DMS79 treated with DMSO at 0.1 percent for 48 hours (cell line): ENCODE results near the gene ZC3H13.
A peak's percentile ranks its signal among the peaks of the same experiment; 100 is the strongest.

Experiments used
- DNase-seq: peaks from one replicate; lab custom pipeline; 2025; lab: John Stamatoyannopoulos, UW

The ZC3H13 gene

DNA sequence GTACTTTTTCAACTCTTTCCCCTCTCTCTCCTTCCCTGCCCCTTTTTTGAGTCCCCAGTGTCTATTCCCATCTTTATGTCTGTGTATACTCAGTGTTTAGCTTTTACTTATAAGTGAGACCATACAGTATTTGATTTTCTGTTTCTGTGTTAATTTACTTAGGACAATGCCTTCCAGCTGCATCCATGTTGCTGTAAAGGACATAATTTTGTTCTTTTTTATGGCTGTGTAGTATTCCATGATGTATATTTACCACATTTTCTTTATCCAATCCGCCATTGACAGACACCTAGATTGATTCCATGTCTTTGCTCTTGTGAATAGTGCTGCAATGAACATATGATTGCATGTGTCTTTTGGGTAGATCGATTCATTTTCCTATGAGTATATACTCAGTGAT is 10.7 kb upstream of the ZC3H13 start:
- no peak for DNase-seq

DNA sequence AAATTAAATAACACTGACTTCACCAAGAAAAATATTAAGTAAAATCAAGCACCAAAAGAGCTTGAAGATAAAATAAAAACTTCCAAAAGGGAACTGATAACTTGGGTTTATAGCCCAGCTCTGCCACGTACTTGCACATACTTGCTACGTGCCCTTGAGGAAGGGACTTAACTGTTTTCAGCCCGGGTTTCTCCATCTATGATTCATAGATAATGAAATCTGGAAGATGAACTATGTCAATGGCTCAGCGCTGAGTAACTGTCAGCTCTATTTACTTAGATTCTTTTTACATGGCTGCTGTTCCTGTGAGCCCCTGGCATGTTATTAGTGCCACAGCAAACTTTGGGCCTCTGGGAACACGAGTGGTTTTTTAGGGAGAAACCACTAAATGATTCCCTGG is 9.6 kb upstream of the ZC3H13 start:
- DNase-seq, result no peak

DNA sequence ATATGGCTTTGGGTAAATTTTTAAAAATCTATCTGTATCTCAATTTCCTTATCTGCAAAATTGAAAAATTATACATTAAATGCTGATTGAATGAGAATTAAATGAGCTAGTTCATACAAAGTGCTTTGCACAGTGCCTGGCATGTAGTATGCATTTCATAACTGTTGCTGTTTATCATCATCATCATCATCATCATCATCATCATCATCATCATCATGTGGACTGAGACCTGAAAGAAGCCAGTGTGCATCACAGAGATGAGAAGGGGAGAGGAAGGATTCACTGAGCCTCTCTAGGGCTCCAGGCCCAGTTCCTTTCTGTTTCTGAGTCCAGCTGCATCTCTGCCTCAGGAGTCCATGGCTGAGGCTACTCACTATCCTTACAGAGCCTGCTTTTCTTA is 6.9 kb upstream of the ZC3H13 start:
- no peak for DNase-seq

DNA sequence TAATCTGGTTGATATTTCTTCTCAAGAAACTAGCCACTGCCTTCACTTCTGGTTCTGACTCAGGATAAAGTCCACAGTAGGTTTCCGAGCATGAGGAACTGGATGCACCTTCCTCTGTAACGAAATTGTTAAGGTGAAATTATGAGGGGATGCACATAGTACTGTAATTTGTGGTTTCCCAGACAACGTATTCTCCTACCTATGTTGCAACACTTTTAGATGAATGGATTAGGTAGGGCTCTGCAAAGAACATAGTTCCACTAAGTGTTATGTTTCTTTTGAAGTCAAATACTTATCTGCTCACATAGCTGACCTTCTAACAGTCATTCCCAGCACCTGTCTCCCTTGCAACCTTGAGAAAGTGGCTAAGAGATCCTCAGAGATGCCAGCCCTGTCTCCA is 5.7 kb upstream of the ZC3H13 start:
- DNase-seq, result no peak

DNA sequence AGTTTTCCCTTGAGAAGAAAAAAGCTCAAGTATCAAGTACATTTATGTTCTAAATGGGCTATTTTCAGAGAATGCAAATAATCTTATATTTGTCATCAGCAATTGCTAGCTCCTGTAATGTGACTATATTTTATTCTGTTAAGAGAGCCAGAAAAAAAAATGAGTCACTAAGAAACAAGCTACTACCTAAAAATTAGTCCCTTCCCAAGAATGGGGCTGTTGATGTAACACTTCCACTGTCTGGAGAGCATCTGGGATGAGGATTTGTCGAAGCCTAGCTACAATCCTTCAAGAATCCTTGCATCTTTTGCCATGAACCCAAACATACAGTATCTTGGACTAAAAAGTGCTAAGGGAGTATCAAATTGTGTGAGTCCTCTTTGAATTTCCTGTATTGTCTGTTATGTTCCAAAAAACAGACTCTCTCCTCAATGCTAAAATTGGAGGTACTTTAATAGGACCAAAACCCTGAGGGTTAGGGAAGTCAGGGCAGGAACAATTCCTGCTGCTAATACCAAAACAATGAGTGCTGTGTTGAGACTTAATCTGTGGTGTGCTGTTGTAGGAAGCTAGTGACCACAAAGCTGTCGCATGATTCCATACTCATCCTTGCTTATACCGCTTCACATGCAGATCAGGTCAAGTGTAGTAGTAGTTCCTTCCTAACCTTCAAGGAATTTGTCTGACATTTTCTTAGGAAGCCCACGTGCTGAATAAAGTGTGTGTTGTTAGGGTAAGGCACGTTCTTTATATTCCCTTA is 4.9 kb upstream of the ZC3H13 start:
- no peak for DNase-seq

DNA sequence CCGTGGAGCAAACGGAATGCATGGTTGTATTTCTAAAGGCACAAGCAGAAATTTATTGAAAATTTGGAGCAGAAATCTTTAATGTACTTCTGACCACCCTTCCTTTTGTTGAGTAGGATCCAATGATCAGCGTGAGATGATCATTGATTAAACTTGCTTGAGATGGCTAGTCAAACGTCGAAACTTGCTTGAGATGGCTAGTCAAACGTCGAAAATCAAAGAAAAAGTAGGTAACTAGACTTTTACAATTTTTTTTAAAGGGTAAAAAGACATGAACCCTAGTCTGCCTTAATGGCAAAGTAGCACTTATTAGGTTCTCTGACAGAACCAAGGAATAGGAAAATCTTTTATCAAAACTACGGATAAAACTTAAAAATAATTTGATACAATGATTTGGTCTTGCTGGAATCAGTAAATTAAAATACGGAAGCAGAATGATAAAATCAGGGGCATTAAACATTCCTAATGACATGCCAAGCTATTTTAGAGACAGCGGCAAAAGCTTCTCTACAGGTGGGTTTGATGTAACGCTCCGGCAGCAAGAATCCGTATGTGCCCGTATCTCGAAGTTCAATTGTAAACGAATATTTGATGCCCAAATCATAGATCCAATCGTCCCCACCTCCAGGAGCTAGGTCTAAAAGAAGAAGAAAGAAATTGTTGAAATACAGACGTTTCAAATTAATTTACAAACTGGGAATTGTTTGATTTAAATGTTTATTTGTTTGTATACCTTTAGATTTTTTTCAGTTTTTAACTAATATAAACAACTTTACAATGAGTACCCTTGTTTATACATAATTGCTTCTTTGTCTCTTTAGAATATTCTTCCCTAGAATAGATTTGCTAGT is 841 bp upstream of the ZC3H13 start:
- DNase-seq, result no peak

DNA sequence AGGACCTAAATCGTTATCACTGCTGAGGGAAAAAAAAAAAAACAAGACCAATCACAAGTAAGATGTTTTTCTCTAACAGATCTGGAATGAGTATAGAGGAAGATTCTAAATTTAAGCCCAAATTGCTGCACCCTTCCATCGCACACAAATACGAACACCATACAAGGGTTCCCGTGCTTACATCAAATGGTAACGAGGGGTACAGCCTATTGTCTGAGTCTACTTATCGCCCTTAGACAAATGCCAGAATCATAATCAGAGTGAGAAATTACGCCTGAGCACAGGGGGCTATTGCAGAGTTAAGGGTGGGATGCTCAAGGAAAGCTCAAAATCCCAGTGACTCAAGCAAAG is 603 bp downstream of the ZC3H13 start:
- peak; percentile 21 for DNase-seq

DNA sequence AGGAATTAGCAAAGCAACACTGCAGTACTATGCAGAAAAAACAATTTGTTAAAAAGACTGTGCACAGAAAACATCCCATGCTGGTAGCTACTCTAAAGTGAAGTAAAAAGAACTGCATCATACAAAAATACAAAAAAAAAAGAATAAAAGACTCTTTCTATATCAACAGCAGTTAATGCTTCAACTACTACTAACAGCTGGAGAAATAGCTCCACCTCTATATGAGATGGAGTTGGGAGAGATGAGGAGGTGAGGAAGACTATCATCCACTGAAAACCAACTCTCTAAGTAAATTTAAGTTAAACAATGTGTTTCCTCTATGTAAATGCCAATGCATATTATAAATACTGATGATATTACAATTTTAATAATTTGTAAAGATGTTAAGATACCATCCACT is 1.8 kb downstream of the ZC3H13 start:
- no peak for DNase-seq

DNA sequence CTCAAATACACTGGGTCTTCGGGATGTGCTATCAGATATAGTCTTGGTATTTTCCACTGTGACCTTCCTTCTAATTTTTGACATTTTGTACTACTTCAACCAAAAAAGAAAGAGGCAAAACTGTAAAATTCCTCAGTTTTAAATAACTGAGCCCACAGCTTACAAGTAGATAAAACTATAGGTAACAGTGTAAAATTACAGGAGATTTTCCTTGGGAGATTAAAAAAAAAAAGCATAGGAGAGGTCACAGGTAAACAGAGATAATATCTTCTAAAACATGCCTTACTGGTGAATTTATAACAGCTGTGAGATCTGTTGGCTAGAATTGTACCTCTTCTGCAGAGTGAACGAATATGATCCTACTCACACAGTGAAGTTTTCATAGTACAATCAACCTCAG is 7.1 kb downstream of the ZC3H13 start:
- DNase-seq, result no peak

DNA sequence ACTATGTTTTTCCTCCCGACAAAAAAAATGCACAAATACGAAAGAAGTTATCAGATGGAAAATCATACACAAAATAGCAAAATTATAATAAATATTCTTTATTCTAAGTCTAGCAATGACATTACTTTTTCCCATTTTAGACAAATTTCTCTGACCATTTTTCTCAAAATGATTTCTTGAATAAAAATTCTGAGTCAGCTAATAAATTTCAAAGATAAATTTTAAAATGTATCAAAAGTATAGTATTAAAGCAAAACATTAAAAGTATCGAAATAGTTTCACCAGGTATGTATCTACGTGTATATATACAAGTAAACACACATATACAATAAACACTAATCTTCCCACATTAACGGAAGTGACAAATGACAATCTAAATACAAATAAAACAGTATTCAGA is 8.9 kb downstream of the ZC3H13 start:
- no peak for DNase-seq

DNA sequence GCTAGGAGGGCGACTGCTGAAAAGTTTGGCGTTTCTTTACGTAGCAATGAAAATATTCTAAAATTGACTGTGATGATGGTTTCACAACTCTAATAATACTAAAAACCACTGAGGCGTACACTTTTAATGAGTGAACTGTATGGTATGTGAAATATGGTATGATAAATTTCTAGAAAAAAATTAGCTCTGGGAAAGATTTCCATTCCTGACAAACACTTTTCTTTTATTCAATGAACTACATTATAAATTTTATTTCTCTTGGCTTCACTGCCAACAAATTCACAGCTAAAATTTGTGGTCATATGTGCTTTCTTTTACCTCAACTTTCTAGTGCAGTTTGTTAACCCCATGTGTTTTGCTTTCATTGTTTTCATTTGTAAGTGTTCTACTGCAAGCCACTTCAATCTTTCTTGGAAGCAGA is 11.1 kb downstream of the ZC3H13 start:
- no peak for DNase-seq

DNA sequence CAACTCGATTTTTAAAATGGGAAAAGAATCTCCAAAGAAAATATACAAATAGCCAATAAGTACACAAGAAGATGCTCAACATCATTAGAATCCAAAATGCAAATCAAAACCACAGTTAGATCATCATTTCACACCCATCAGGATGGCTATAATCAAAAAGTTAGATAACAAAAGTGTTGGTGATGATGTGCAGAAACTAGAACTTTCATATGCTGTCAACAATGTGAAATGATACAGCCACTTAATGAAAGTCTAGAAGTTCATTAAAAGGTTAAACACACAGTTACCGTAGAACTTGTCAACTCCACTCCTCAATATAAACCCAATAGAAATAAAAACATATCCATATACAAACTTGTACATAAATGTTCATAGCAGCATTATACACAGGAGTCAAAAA is 11.8 kb downstream of the ZC3H13 start:
- DNase-seq, result no peak

DNA sequence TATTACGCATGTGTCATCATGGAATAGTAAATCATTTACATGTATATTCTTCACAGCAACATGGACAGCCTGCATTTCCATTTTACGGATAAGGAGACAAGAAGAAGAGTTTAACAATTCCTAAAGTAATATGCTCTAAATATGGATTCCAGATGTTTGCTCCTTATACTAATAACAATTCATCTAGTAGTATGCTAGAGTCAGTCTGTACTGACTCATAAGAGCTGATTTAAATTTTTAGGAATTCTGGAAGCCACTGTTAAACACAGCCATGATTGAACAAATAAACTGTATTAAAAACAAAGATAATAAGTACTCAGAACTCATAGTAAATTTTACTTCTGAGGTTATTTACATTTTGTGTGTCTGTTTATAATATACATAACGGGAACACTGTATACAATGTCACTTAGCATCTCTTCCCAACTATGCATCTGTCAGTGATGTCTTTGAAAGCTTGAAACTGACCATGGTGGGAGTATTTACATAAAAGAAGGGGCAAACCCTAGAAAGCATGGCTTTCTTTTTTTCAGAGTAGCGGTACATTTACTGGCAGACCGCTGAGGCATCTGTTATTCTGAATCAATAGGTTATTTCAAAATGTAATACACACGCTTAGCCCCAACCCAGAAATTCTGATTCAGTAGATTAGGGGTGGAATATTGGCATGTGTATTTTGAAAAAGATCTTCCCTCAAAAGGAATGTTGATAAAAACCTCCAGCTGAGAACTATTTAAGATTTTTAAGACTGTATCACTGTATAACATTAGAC is 12.9 kb downstream of the ZC3H13 start:
- no peak for DNase-seq

DNA sequence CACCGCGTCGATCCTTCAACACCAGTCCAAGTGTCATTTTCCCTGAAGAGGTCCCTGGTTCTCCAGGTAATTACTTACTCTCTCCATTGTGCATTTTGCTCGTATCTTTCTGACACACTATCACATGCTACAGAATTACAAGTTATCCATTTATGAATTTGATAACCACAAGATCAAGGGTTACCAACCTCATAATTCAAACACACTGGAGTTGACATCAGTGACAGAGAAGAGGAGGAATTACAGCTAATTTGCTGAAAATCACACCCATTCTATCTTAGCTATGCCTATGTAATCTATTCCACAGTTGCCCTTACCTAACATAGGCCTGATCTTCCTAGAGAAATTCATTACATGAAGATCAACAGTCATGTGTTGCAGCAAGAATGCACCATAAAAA is 14.2 kb downstream of the ZC3H13 start:
- no peak for DNase-seq

DNA sequence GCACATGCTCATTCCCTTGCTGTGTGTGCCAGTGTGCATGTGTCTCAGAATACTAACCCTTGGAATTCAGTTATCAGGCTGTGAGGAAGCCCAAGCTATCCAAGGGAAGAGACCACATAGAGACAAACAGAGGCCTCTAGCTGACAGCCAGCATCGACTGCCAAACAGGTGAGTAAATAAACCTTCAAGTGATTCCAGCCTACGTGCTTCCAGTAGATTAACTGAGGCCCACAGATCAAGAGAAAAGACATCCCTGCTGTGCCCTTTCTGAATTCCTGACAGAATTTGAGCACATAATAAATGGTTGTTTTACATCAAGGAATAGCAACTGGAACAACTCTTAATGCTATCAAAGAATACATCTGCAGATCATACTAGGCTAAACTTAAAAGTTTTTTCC is 17.5 kb downstream of the ZC3H13 start:
- no peak for DNase-seq

DNA sequence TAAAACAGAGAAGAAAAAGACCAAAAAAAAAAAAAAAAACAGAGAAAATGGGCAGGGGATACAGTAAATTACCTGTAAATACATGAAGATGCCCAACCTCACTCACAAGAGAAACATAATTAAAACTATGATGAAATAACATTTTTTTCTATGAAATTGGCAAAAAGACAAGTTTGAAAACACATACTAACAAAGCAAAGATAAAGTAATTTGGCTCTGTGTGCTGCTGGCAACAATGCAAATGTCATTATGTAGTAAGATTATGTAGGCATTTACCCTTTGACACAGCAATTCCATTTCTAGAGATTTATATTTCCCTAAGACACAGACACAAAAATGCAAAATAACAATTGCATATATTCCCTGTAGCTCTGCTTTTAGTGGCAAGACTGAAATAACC is 20.2 kb downstream of the ZC3H13 start:
- DNase-seq, result no peak

DNA sequence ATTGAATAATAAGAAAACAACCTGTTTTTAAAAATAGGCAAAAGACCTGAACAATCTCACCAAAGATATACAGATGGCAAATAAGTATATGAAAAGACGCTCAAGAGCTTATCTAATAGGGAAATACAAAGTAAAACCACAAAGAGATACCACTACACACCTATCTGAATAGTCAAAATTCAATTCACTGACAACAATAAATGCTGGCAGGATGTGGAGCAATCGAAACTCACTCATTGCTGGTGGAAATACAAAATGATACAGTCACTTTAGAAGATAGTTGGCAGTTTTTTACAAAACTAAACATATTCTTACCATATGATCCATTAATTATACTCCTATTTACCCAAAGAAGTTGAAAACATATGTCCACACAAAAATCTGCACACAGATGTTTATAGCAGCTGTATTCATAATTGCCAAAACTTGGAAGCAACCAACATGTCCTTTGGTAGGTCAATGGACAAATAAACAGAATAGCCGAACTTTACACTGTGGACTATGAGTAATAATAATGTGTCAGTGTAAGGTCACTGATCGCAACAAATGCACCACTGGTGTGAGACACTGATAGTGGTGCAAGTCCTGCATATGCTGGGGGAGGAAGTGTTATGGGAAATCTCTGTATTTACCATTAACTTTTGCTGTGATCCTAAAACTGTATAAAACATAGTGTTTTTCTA is 20.8 kb downstream of the ZC3H13 start:
- DNase-seq, result no peak

DNA sequence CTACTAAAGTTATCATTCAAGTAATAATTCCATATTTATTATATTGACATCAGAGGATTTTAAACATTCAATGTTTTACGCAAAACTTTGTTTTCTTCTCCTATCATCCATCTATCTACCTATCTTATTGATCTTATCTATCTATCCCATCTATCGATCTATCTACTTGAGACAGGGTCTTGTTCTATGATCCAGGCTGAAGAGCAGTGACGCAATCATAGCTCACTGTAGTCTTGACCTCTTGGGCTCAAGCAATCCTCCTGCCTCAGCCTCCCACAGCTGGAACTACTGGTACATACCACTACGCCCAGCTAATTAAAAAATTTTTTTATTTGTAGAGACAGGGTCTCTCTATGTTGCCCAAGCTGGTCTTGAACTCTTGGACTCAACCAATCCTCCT is 27.4 kb downstream of the ZC3H13 start:
- no peak for DNase-seq

DNA sequence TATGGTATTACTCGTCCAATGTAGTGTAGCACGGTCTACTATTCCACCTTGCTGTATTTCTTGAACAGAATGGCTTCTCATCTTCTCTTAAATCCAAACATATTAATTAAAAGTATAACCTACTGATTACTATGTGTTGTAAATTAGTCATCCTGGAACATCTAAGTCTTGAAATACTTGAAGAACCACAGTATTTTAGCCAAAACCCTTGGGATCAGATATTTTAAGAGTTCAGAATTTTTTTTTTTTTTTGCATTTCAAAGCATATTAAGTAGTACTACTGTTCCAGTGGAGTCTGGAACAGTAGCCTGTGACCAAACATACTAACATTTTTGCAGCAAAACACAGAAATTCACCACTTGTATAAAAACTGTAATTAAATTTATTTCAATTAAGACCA is 30.1 kb downstream of the ZC3H13 start:
- no peak for DNase-seq

DNA sequence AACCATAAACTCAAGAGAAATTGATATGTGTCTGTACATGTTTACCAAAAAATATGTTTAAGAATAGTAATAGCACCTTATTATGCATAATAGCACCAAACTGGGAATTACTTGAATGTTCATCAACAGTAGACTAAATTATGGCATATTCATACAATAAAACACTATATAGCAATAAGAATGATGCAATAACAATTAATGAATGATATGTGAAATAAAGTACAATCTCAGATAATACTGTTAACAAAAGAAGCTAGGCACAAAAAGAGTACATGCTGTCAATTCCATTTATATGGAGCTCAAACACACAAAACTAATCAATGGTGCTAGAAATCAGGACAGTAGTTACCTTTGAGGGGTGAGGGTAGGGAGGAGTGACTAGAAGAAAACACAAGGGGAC is 36.3 kb downstream of the ZC3H13 start:
- DNase-seq, result no peak

DNA sequence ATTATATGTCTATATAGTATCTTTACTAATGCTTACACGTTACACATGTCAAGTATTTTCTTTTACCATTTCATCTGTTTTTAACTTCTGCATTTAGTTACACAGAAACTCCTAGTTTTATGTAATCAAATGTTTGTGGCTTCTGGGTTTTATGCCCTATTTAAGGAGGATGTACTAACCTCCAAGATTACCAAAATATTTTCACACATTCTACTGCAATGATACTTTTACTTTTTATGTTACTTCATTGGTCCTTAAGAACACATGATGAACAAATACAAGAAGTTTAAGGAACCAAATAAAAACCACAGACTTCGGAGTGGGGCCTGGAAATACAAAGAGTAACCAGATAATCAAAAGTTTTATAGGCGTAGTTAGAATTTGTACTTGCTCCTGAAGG is 37.2 kb downstream of the ZC3H13 start:
- DNase-seq, result no peak

DNA sequence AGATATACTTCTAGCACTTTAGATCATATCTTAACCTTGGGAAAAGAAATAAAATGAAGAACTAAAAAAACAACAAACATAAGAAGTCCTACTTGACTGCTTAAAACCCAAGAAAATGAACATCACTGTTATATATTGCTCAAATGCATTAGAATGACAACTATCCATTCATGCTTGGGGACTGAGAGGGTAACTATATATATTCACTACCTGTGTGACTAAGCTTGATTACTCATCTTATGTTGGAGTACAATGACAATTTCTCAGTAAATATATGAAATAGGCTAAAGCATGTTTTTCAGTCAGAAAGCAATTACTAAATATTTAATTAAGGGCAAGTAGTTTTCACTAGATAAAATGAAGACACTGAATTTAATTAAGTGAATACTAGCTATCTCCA is 40.1 kb downstream of the ZC3H13 start:
- DNase-seq, result no peak
